ENCODE results near the gene CHIC2. TPM values are rescaled to one million over a fixed set of nuclear protein-coding genes. Genes with fewer than 3 reads are reported as not detected.

CHIC2 gene
- total RNA-seq, 1 donor from 2014 or later: 23.6 TPM

GRCh38 chr4:54093324-54094240 is 29.2 kb upstream of the CHIC2 start:
- no peak for DNase-seq (ENCODE audit: low spot score)

GRCh38 chr4:54092405-54093323 is 28.3 kb upstream of the CHIC2 start:
- no peak for DNase-seq (ENCODE audit: low spot score)

DNA sequence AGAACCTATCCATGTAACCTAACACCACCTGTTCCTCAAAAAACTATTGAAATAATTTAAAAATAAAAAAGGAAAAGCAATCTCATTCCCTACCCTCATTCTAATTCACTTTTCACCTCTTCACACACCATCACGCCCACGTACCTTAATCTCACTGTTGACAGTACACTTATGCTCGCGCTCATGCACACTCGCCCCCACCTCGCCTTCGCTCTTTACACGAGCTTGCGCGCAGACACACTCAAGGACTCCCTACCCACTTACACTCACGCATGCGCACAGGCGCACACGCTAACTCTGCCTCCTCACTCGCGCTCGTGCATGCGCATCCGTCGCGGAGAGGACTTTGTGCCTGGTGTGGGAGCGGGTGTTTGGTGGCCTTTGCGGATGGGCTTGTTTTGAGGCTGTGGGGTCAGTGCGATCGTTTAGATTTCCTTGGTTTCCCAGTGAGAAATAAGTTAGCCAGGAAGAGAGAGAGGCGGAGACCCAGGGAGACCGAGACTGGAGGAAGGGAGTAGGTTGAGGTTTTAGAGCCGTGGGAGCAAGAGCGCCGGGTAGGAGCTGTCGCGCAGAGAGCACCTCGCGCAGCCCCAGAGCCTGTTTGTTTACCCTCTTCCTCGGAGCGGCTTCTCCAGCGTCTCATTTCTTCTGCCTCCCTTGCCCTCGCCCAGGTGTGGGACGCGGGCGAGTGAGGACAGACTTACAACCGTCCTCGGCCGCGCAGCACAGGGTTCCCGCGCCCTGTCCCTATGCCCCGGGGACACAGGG is 27.4 kb upstream of the CHIC2 start:
- DNase-seq (ENCODE audit: low spot score): peak; percentile 81

GRCh38 chr4:54090804-54091623 is 26.6 kb upstream of the CHIC2 start:
- no peak for DNase-seq (ENCODE audit: low spot score)

GRCh38 chr4:54090404-54090803 is 26.0 kb upstream of the CHIC2 start:
- DNase-seq (ENCODE audit: low spot score): no peak

DNA sequence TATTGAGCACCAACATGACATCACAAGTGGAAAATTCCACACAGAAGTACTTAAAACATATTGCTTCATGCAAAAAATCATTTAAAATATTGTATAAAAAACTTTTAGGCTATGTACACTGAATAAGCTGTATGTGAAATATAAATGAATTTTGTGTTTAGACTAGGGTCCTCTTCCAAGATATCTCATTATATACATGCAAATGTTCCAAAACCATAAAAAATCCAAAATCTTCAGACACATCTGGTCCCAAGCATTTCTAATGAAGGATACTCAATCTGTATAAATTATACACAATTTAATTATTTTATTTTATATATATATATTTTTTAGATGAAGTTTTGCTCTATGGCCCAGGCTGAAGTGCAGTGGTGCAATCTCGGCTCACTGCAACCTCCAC is 25.5 kb upstream of the CHIC2 start:
- DNase-seq (ENCODE audit: low spot score): no peak

GRCh38 chr4:54085284-54085683 is 20.9 kb upstream of the CHIC2 start:
- DNase-seq (ENCODE audit: low spot score): peak; percentile 35

DNA sequence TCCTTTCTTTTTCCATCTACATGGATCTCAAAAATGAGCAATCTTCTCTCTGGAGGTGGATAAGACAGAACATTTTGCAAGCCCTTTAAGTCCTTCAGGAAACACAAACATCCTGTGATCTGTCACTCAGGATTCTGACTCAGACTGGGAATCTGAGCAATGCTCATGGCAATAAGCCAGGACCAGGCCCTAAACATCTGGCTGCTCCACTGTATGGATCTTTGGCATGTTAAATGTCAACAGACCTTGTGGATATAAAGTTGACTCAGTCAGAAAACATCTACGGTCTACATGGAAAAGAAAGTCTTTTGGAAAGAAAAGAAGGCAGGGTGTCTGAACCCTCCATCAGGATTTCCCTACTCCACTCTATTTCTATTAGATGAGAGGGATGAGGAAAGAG is 17.8 kb upstream of the CHIC2 start:
- no peak for DNase-seq (ENCODE audit: low spot score)

- no peak for DNase-seq (ENCODE audit: low spot score)
Observed at GRCh38 chr4:54077812-54078211, 13.4 kb upstream of the CHIC2 start.

DNA sequence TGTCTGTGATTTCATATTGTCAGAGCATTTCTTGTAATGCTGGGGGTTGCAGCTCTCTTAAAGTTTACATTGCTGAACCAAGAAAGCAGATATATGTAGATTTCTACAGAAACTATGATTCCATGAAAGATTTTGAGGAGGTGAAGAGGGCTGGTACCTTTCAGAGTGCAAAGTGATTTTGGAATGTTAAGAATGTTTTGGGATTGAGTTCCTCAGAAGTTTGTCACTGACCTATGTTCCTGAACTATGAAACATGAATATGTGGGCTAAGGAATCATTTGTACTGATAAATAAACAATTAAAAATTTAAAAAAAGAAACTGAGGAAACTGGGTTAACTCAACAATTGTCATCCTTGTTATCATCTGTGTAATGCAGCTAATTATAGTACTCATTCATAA is 12.3 kb upstream of the CHIC2 start:
- no peak for DNase-seq (ENCODE audit: low spot score)

- DNase-seq (ENCODE audit: low spot score): no peak
Observed at GRCh38 chr4:54074381-54074780, 10.0 kb upstream of the CHIC2 start.

DNA sequence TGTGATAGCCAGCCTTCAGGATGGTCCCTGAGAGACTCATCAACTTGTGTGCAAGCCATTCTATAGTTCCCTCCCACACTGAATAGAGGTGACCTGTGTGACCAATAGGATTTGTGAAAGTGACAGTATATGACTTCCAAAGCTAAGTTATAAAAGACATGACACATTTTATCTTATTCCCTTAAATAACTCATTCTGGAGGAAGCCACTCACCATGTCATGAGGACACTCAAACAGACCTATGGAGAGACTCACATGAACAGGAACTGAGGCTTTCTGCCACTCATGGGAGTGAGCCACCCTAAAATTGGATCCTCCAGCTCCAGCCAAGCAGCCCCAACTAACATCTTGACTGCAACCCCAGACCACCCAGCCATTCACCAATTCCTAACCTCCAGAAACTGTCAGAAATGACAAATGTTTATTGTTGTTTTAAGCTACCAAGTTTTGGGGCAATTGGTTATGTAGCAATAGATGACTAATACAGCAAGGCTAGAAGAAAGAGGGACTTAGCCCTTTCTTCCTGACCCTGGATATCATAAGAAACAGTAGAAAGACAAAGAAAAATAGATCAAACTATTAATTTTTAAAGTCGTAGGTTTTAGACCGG is 9.0 kb upstream of the CHIC2 start:
- DNase-seq (ENCODE audit: low spot score): no peak

GRCh38 chr4:54067166-54067565 is 2.8 kb upstream of the CHIC2 start:
- peak; percentile 60 for DNase-seq (ENCODE audit: low spot score)

DNA sequence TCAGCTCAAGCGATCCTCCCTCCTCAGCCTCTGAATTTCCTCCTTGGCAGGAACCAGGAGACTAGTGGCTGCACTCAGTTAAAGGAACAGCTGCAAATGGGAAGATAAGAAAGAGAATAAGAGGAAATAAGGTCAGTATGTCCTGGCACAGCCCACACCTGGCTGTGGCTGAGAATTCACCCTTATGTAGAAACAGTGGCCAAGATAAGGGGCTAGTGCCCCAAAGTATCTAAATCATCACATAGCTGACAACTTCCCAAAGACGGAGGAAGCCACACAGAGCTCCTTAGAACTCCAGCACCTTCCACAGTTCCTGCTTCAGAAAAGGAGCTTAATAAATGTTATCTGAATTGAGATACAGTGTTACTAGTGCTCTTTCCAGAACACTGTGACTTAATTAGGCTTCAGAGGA is 2.3 kb upstream of the CHIC2 start:
- no peak for DNase-seq (ENCODE audit: low spot score)

DNA sequence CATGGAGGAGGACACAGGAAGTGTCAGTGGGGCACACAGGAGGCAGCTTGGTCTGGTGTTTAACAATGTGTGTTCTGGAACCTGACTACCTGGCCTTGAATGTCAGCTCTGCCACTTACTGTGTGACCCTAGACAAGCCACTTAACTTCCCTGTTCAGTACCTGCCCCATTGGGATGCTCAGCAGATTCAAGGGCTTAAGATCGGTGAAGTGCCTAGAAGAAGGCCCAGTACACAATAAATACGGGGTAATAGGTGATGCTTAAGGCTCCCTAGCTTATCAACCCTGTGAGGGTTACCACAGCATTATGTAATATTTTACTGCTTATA is 1.6 kb upstream of the CHIC2 start:
- no peak for DNase-seq (ENCODE audit: low spot score)

GRCh38 chr4:54065282-54066087 is 1.1 kb upstream of the CHIC2 start:
- DNase-seq (ENCODE audit: low spot score): no peak

DNA sequence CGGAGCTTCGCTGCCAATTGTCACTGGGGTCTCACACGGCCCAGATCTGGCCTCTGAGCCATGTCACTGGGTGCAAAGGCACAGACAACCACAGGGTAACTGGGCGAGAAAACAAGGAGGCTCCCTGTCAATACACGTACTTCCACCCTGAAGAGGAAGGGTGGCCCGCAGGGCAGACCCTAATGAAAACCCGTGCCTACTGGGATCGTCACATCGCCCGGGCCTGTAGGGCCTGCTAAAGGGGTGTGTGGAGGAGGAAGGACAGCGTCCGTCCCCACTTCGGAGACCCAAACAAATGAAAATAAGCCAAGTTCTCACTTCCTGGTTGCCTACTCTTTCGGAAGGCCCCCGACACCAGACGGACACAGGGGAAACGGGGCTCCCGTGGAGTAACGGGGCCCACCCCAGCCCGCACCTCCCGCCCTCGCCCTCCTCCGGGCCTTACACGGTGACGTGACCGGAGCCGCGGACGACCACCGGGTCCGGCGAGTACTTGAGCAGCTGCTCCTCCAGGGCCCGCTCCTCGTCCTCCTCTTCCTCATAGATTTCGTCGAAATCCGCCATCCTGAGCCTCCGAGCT is 578 bp downstream of the CHIC2 start:
- DNase-seq (ENCODE audit: low spot score): peak; percentile 21

DNA sequence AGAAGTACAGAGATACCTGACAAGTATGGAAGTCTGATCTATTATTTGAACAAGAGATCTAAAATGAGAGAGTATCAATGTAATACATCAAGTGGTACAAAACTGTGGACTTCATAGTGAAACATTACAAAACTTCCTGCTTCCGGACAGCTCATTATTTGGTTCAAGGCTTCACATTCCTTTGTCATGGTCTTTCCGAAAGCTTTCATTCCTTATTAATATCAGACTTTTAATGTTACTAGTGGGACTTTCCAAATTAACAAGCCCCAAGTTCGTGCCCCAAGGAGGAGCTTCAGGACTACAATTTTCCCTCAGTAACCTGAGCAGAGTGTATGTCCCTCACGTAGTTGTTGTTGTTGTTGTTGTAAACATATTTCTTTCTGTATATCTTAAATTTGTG is 1.2 kb downstream of the CHIC2 start:
- no peak for DNase-seq (ENCODE audit: low spot score)

DNA sequence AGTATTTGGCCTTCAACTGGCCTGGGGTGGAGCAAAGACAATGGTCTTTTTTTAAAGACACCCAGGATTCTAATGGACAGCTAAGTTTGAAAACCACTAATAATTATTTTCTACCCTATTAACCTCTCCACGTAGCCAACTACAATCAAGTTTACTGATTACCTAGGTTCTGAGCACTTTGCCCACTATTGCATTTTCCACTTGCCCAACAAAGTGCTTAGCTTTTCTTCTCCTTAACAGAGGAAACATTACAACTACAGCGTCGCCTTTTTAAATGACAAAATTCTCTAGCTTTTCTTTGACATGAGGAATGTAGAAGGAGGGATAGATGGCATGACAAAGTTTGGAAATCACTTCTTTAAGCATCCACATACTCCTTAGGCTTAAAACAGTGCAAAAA is 2.0 kb downstream of the CHIC2 start:
- DNase-seq (ENCODE audit: low spot score): no peak

DNA sequence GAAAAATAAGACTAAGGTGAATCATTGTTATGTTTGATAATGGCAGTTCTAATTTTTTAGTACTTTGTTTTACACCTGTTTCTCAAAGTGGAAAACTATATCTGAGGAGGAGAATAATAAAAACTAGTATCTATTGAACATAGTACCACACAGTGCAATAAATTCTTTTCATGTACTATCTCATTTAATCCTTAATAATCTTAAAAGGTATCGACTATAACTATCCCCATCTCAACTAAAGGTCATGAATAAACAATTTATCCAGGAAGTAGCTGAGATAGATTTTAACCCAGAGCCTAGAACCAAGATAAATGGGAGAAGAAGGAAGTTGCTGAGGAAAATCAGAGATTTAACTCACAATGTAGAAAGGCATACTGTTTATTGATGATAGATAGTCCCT is 2.5 kb downstream of the CHIC2 start:
- DNase-seq (ENCODE audit: low spot score): no peak
